HG02610 (cell line): ENCODE data around the gene GPR15LG.
A peak's percentile ranks its signal among the peaks of the same experiment; 100 is the strongest.

Source experiments
- ATAC-seq: cut with Tn5 transposase; IDR thresholded peaks from one replicate; pipeline ENCODE4 v1.9.1; 2021; ENCODE audit warnings: mild to moderate bottlenecking, moderate library complexity; ENCODE audit not compliant: unreplicated experiment

The GPR15LG gene

DNA sequence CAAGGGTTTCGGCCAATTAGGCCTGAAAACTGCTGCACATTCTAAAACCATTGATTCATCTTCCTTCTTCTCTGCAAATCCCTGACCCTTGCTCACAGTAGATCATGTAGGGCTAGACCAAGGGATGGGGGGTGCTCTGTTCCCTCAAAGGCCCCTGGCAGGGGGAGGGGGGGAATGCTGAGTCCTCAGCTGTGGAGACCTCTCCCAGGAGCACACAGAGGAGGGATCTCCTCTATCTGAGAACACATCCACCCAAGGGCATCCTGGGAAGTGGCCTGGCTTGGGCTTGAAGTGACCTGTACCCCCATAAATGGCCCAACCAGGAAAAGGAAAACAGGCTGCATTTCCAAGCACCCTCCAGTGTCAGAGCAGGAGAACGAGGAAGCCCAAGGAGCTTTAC is 19.7 kb downstream of the GPR15LG start:
- ATAC-seq, result no peak

DNA sequence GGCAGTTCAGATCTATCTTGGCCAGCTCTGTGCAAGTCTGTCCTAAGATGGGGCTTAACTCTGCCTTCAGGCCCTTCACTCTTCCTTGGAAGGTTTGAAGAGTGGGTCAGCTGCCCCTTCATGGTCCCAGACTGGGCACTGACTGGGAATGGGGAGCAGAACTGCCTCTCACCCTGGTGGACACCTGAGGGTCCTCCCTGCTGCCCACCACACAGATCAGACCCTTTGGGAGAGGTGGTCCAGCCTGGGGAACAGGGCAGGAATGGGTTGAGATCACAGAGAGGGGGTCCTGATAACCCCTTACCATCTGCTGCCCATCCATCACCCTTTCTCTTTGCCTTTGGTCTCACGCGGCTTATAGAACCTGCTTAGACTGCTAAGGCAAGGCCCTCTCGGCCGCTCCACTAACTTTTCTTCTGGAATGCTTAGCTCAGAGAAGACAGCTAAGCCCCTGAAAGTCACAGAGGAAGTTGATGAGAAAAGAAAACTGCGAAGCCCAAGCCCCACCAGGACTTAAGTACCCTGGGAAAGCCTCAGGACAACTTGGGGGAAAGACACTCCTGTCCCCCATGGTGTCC is 20.3 kb downstream of the GPR15LG start:
- ATAC-seq, result no peak

- peak; percentile 52 for ATAC-seq
Measured at GRCh38 chr10:84194424-84195043, 20.9 kb downstream of the GPR15LG start, which contains the start of gene CDHR1. TSS of gene CDHR1 (plus strand) at chr10:84194537. CDS start at chr10:84194761, 224 bp downstream.

GRCh38 chr10:84195044-84195830 is 21.6 kb downstream of the GPR15LG start:
- no peak for ATAC-seq

- no peak for ATAC-seq
Measured at GRCh38 chr10:84196083-84196482, 22.5 kb downstream of the GPR15LG start.

DNA sequence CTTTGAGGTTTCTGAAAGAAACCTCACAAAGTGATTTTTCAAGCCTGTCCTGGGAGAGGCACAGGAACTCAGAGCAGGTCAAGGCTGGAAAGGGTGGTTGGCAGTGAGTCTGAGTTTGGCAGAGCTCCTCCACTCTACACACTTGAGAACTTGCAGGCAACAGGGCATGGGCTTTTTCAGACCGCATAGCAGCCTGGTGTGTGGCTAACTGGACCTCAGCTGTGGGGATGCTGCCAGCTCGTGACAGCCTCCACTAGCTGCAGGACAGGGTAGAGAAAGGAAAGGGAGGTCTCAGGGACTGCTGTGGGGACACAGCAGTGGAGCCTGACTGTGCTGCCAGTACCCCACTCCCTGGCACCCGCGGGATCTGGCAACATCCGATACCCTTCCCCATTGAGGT is 23.3 kb downstream of the GPR15LG start:
- ATAC-seq, result no peak

- ATAC-seq, result no peak
Measured at GRCh38 chr10:84197643-84198042, 24.0 kb downstream of the GPR15LG start.

- ATAC-seq, result no peak
Measured at GRCh38 chr10:84198206-84198915, 24.8 kb downstream of the GPR15LG start.

DNA sequence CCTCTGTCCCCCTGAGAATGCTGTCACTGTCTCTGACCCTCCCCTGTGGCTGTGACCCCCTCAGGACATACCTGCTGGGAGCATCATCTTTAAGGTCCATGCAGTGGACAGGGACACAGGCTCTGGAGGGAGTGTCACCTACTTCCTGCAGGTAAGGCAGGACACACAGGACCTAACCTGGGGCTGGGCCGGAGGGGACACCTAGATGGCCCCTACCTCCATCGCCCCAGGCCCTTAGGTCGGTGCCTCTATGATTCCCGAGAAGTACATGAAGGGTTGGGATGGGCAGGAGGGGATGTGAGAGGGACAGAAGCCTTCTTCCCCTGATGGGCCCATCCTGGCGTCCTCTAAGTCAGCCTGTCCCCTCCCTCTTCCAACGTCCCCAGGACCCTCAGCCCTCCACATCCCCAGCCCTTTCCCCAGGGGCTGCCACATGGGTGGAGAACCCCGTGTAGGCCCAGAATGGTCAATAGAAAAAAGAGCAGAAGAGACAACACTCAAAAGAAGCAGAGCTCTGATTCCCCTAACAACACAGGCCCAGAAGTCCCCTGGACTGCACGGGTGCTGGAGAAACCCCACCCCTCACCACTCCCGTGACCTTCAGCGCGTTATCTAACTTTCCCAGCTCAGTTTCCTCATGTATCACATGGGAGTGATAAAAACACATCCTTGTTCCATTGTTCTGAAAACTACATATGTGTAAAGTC is 27.1 kb downstream of the GPR15LG start:
- no peak for ATAC-seq

GRCh38 chr10:84201244-84201606 is 27.6 kb downstream of the GPR15LG start:
- ATAC-seq, result no peak

DNA sequence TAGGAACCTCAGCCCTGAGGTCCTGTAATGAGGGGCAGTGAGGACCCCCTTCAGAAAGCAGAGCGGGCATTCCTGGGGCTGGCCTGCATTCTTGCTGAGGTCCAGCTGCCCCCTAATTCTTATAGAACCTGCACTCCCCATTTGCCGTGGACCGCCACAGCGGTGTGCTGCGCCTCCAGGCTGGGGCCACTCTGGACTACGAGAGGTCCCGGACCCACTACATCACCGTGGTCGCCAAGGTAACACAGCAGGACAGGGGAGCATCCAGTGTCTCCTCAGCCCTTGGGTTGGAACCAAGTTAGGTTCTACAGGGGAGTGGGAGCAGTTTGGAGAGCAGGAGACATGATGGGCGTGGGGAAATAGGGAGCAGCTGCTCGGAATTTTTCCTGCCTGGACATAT is 28.1 kb downstream of the GPR15LG start:
- ATAC-seq, result no peak

DNA sequence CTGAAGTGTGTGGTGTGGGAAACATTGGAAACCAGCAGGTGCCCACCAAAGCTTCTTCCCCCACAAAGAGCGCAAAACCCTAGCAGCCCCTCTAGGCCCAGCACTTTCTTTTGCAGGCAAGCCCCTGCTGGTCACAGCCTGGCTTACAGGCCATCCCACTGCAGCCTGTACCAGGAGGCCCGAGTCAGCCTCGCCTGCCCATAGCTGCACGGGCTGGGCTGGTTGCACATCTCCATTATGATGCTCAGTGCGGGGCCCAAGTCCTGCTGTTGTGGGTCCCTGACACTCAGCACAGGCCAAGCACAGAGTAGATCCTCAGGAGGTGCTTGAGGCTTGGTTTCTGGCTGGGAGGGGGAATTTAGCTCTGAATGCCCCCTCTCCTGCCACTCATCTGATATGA is 28.7 kb downstream of the GPR15LG start:
- ATAC-seq, result no peak

- ATAC-seq, result no peak
Measured at GRCh38 chr10:84204122-84204521, 30.5 kb downstream of the GPR15LG start.

DNA sequence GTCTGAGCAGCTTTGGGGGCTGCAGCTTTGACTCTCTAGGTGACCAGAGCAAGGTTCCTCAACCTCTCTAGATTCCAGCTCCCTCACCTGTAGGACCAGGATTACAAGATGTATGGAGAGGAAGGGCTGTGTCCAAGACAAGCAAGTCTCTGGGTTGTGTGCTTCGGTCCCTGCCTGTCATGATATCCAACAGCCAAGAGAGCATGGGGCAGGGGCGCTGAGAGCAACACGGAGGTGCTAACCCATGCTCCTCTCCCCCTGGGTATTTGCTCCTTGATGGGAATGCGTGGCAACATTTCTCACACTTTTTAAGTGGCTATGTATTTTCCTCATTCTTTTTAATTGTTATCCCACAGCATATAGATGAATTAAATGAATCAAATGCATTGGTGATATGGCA is 31.0 kb downstream of the GPR15LG start:
- ATAC-seq, result no peak

- peak; percentile 77 for ATAC-seq
Measured at GRCh38 chr10:84205049-84205852, 31.6 kb downstream of the GPR15LG start.

- no peak for ATAC-seq
Measured at GRCh38 chr10:84205853-84206525, 32.4 kb downstream of the GPR15LG start.

GRCh38 chr10:84208023-84208422 is 34.4 kb downstream of the GPR15LG start:
- no peak for ATAC-seq

- no peak for ATAC-seq
Measured at GRCh38 chr10:84211566-84211965, 38.0 kb downstream of the GPR15LG start.

DNA sequence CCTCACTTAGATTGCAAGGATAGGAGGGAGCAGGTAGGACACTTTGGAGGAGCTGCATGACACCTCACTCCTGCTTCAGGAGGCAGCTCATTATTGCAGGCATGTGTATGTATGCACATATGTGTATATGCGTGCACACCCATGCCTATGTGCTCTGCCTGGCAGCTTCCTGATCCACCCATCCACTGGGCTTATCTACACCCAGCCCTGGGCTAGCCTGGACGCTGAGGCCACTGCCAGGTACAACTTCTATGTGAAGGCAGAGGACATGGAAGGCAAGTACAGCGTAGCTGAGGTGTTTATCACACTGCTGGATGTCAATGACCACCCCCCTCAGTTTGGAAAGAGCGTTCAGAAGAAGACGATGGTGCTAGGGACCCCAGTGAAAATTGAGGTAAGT is 38.4 kb downstream of the GPR15LG start:
- ATAC-seq, result no peak

DNA sequence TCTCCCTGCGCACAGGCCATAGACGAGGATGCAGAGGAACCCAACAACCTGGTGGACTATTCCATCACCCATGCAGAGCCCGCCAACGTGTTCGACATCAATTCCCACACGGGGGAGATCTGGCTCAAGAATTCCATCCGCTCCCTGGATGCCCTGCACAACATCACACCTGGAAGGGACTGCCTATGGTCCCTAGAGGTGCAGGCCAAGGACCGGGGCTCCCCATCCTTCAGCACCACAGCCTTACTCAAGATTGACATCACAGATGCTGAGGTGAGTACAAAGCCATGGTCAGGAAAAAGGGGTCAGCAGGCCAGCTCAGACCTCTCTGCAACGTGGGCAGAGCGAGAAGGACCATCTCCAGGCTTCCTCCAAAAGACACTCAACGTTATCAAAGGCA is 39.5 kb downstream of the GPR15LG start:
- ATAC-seq, result no peak
